HepG2 (cell line): ENCODE measurements around the gene GDF15. TPM values are rescaled to one million over a fixed set of nuclear protein-coding genes. Genes with fewer than 3 reads are reported as not detected.

Experiments
- ATAC-seq: fragments of 200-7000 bp; cut with Tn5 transposase; 3 replicates; pipeline ENCODE4 v1.9.1; 2020; ENCODE audit warnings: mild to moderate bottlenecking, moderate library complexity
- BruUV-seq: library from RNA; stranded (reverse); fragments of 400-500 nt; replicated peaks from 2 replicates; lab custom pipeline; 2021; lab: Mats Ljungman, UMichigan
- CTCF ChIA-PET: fragments of 300-600 bp; formaldehyde crosslinking; extraction: SDS; loops from one replicate; lab custom pipeline; 2021; ENCODE audit warnings: low total read pairs, inconsistent platforms, low intra/inter-chr PET ratio; lab: Yijun Ruan, JAX
- POLR2A ChIA-PET: fragments of 350-600 bp; sonication (Branson Sonifier 250); formaldehyde crosslinking; loops from one replicate; lab custom pipeline; 2020; ENCODE audit warnings: antibody characterized with exemption, inconsistent platforms; lab: Yijun Ruan, JAX
- DNase-seq: peaks from one replicate; pipeline ENCODE4 v3.0.0-alpha.2; 2015; ENCODE audit warnings: low spot score
- FAIRE-seq: peaks from 3 replicates; lab custom pipeline; 2011; peaks lifted over from hg19 to GRCh38; lab: Jason Lieb, UNC
- H2AFZ ChIP-seq: one replicate; pipeline ENCODE4 v1.6.1; 2011; ENCODE audit warnings: low read length, inconsistent platforms
- H3K27ac ChIP-seq: fragments of 300-600 bp; 3 replicates; pipeline ENCODE4 v1.8.0; 2011; ENCODE audit warnings: mixed run types, mild to moderate bottlenecking, mixed read lengths, low read length, inconsistent platforms; ENCODE audit not compliant: insufficient read depth; ENCODE audit errors: extremely low read length
- H3K27me3 ChIP-seq, 2 experiments: fragments of 200-600 bp in 1 of 2; 2 replicates in 1 of 2; 3 replicates in 1 of 2; pipeline versions ENCODE4 v1.6.0 to v1.8.0; 2011; ENCODE audit warnings: low read length in 2 of 2, mild to moderate bottlenecking in 2 of 2, moderate library complexity in 2 of 2, inconsistent platforms in 1 of 2; ENCODE audit not compliant: insufficient read depth in 2 of 2, control insufficient read depth in 1 of 2
- H3K36me3 ChIP-seq, 2 experiments: fragments of 200-600 bp in 1 of 2; replicated peaks in 1 of 2; 2 replicates in 1 of 2; 3 replicates in 1 of 2; pipeline versions ENCODE4 v1.5.1 to v1.8.0; 2011; ENCODE audit warnings: low read length in 2 of 2, inconsistent platforms in 1 of 2; ENCODE audit not compliant: insufficient read depth in 2 of 2, control insufficient read depth in 1 of 2
- H3K4me1 ChIP-seq: 2 replicates; pipeline ENCODE4 v1.5.1; 2012; ENCODE audit warnings: low read length, inconsistent platforms; ENCODE audit not compliant: insufficient read depth
- H3K4me2 ChIP-seq: 2 replicates; pipeline ENCODE4 v1.6.0; 2011; ENCODE audit warnings: low read depth, low read length, inconsistent platforms
- H3K4me3 ChIP-seq, 3 experiments: fragments of 200-600 bp in 1 of 3; sonication (generic), shearing (Covaris generic) in 1 of 3; replicated peaks in 1 of 3; 2 replicates each; pipeline ENCODE4 v1.5.1; 2011 to 2016; ENCODE audit warnings: low read length in 3 of 3, inconsistent platforms in 2 of 3, low read depth in 2 of 3, mild to moderate bottlenecking in 2 of 3, control low read depth in 1 of 3, mixed read lengths in 1 of 3; ENCODE audit not compliant: insufficient read depth in 1 of 3
- H3K79me2 ChIP-seq: one replicate; pipeline ENCODE4 v1.6.1; 2011; ENCODE audit warnings: low read length, inconsistent platforms; ENCODE audit not compliant: insufficient read depth
- H3K9ac ChIP-seq: 2 replicates; pipeline ENCODE4 v1.6.0; 2011; ENCODE audit warnings: mild to moderate bottlenecking, low read depth, low read length, inconsistent platforms; ENCODE audit not compliant: insufficient read depth
- H3K9me3 ChIP-seq: 2 replicates; pipeline ENCODE4 v1.5.1; 2012; ENCODE audit warnings: mild to moderate bottlenecking, low read length
- H4K20me1 ChIP-seq: 2 replicates; pipeline ENCODE4 v1.6.0; 2011; ENCODE audit warnings: inconsistent platforms, mild to moderate bottlenecking, low read length, moderate library complexity; ENCODE audit not compliant: insufficient read depth
- AKAP8 ChIP-seq: sonication (generic); formaldehyde crosslinking; IDR thresholded peaks from 2 replicates; pipeline ENCODE4 v1.5.1; 2020; ENCODE audit warnings: mild to moderate bottlenecking, missing genetic modification reagents
- ARNT2 ChIP-seq: sonication (generic); formaldehyde crosslinking; IDR thresholded peaks from 2 replicates; pipeline ENCODE4 v1.8.0; 2022; ENCODE audit warnings: mild to moderate bottlenecking, low read depth, missing genetic modification reagents, moderate library complexity
- CENPX ChIP-seq: sonication (generic); formaldehyde crosslinking; IDR thresholded peaks from 2 replicates; pipeline ENCODE4 v1.9.0; 2021; ENCODE audit warnings: mild to moderate bottlenecking, missing genetic modification reagents, moderate library complexity
- GABPB1 ChIP-seq: IDR thresholded peaks from 2 replicates; pipeline ENCODE4 v1.6.1; 2016; ENCODE audit warnings: mild to moderate bottlenecking, missing genetic modification reagents, moderate library complexity, missing compliant biosample characterization
- GTF2F1 ChIP-seq: fragments of 150-350 bp; IDR thresholded peaks from 2 replicates; pipeline ENCODE4 v1.6.1; 2014; ENCODE audit warnings: low read length
- HHEX ChIP-seq: IDR thresholded peaks from 2 replicates; pipeline ENCODE4 v1.6.1; 2016; ENCODE audit warnings: control low read depth
- HINFP ChIP-seq: sonication (generic); formaldehyde crosslinking; IDR thresholded peaks from 2 replicates; pipeline ENCODE4 v1.4.0; 2020; ENCODE audit warnings: low read depth, mild to moderate bottlenecking, missing genetic modification reagents
- NFYB ChIP-seq: sonication (generic); formaldehyde crosslinking; IDR thresholded peaks from 2 replicates; pipeline ENCODE4 v1.4.0; 2020; ENCODE audit warnings: missing genetic modification reagents
- NRL ChIP-seq: sonication (generic); formaldehyde crosslinking; IDR thresholded peaks from 2 replicates; pipeline ENCODE4 v1.5.0; 2020; ENCODE audit warnings: missing genetic modification reagents, mild to moderate bottlenecking, moderate library complexity, borderline replicate concordance
- RNF219 ChIP-seq: sonication (generic); formaldehyde crosslinking; IDR thresholded peaks from 2 replicates; pipeline ENCODE4 v1.5.0; 2020; ENCODE audit warnings: mild to moderate bottlenecking, missing genetic modification reagents
- TCF12 ChIP-seq, 2 experiments: fragments of 450-650 bp in 1 of 2; sonication (generic) in 1 of 2; formaldehyde crosslinking in 1 of 2; IDR thresholded peaks; 2 replicates each; pipeline versions ENCODE4 v1.6.1 to v1.8.0; 2017 to 2022; ENCODE audit warnings: antibody characterized with exemption in 1 of 2, mild to moderate bottlenecking in 1 of 2, missing genetic modification reagents in 1 of 2, moderate library complexity in 1 of 2
- TFDP1 ChIP-seq: IDR thresholded peaks from 2 replicates; pipeline ENCODE4 v1.6.1; 2016; ENCODE audit warnings: missing compliant biosample characterization, missing genetic modification reagents, borderline replicate concordance
- ZC3H13 ChIP-seq: sonication (generic); formaldehyde crosslinking; IDR thresholded peaks from 2 replicates; pipeline ENCODE4 v1.8.1; 2023; ENCODE audit warnings: mild to moderate bottlenecking, missing genetic modification reagents, moderate library complexity
- ZNF224 ChIP-seq: sonication (generic); formaldehyde crosslinking; IDR thresholded peaks from 2 replicates; pipeline ENCODE4 v1.5.0; 2020; ENCODE audit warnings: mild to moderate bottlenecking, missing genetic modification reagents
- ZNF274 ChIP-seq: sonication (generic); formaldehyde crosslinking; IDR thresholded peaks from 2 replicates; pipeline ENCODE4 v1.5.1; 2020; ENCODE audit warnings: mild to moderate bottlenecking, missing genetic modification reagents
- ZNF563 ChIP-seq: sonication (generic); formaldehyde crosslinking; IDR thresholded peaks from 2 replicates; pipeline ENCODE4 v1.8.0; 2022; ENCODE audit warnings: mild to moderate bottlenecking, moderate library complexity, missing genetic modification reagents
- ZNF619 ChIP-seq: sonication (generic); formaldehyde crosslinking; IDR thresholded peaks from 2 replicates; pipeline ENCODE4 v1.4.0; 2020; ENCODE audit warnings: mild to moderate bottlenecking, missing genetic modification reagents
- ZNF672 ChIP-seq: sonication (generic); formaldehyde crosslinking; IDR thresholded peaks from 2 replicates; pipeline ENCODE4 v1.8.1; 2022; ENCODE audit warnings: missing genetic modification reagents
- ZNF777 ChIP-seq: sonication (generic); formaldehyde crosslinking; IDR thresholded peaks from 2 replicates; pipeline ENCODE4 v1.4.0; 2020; ENCODE audit warnings: missing genetic modification reagents
- WGBS: methylation state at CpG from one replicate; pipeline ENCODE4 v1.1.6; 2017; ENCODE audit warnings: low lambda C conversion rate; 5-methylcytosine and 5-hydroxymethylcytosine counted together
- in situ Hi-C: cut with HindIII; loops from 2 replicates; pipeline ENCODE4 v1.10.0; 2017; ENCODE audit warnings: low pct_unique_long_range_greater_than_20kb; ENCODE audit not compliant: extremely low pct_ligation_motif_present
- intact Hi-C: fragments of 100-400 bp; cut with micrococcal nuclease; formaldehyde crosslinking; loops from one replicate; pipeline ENCODE4 v1.10.0; 2022; ENCODE audit not compliant: unreplicated experiment
- polyA plus RNA-seq, 8 experiments: library from polyadenylated mRNA; depleted of rRNA in 3 of 8; stranded (reverse) in 7 of 8; unstranded in 1 of 8; fragments of >200 nt; fragmentation: Illumina TruSeq in 4 of 8; extraction: Trizol in 4 of 8; gene quantifications; 2 replicates each; pipeline versions ENCODE4 v1.2.1 to v1.2.3, GENCODE V29; 2011 to 2016; ENCODE audit warnings: low read depth in 4 of 8, missing spikeins in 1 of 8, mixed read lengths in 1 of 8; ENCODE audit not compliant: insufficient read depth in 1 of 8
- total RNA-seq, 5 experiments: library from RNA; depleted of rRNA; stranded (reverse); fragments of >200 nt; fragmentation: Illumina TruSeq; extraction: Trizol; gene quantifications; 2 replicates each; pipeline ENCODE4 v1.2.3, GENCODE V29; 2016; ENCODE audit warnings: low read depth in 1 of 5

Gene GDF15
- total and polyA plus RNA-seq, 2 of the 13 experiments (the other 11 are each of a cell fraction or from before 2014, with no cell fraction given): 146 to 422 TPM

GRCh38 chr19:18386543-18387271 is 749 bp downstream of the GDF15 start:
- in situ Hi-C loops: no loop called here
- no peak for TF ChIP-seq GTF2F1
- no peak for TF ChIP-seq NRL (CRISPR knock-in tag)
- no peak for TF ChIP-seq HHEX (CRISPR knock-in tag)
- TF ChIP-seq TCF12 (IDR thresholded peaks at IDR 0.05): no peak
- TF ChIP-seq TCF12 (CRISPR knock-in tag; IDR thresholded peaks at IDR 0.05): 0 out of 2 replicates have a peak, but pooled peaks have one; percentile 32
- TF ChIP-seq ZNF274 (CRISPR knock-in tag): no peak
- TF ChIP-seq ZNF563 (CRISPR knock-in tag): no peak
- no peak for TF ChIP-seq ZNF619
- no peak for TF ChIP-seq NFYB (CRISPR knock-in tag)
- no peak for TF ChIP-seq TFDP1
- TF ChIP-seq HINFP (CRISPR knock-in tag): no peak
- TF ChIP-seq ZNF672: no peak
- TF ChIP-seq RNF219 (CRISPR knock-in tag): peak; percentile 38; the same call in 1 of the 2 replicates
- TF ChIP-seq ZNF224: no peak
- TF ChIP-seq CENPX (CRISPR knock-in tag): no peak
- TF ChIP-seq GABPB1 (CRISPR knock-in tag): no peak
- peak; percentile 25; the same call in 1 of the 2 replicates for TF ChIP-seq ZC3H13 (CRISPR knock-in tag)
- peak; percentile 47; the same call in 1 of the 2 replicates for TF ChIP-seq AKAP8 (CRISPR knock-in tag)
- peak; percentile 19; the same call in 1 of the 2 replicates for TF ChIP-seq ZNF777
- 0 out of 2 replicates have a peak, but pooled peaks have one; percentile 50 for TF ChIP-seq ARNT2 (CRISPR knock-in tag)

More at GRCh38 chr19:18386543-18387271, 749 bp downstream of the GDF15 start:
- Histone ChIP-seq H3K4me2 (peak overlapping the region; percentile 90), H3K79me2 (peaks cover 57% of the 10 kb centered on the region), H4K20me1 (peaks cover 42% of the 10 kb centered on the region), H3K9me3 (no peaks in the 10 kb centered on the region), H3K4me3 (peak overlapping the region; percentile 86 to 95 (median 91)), H3K27me3 (no peaks in the 10 kb centered on the region; a peak in 1 of 5 replicates), H3K9ac (peak overlapping the region; percentile 84), H2AFZ (no peak overlapping the region), H3K4me1 (peaks cover 42% of the 10 kb centered on the region), H3K36me3 (peaks cover 4 to 24% of the 10 kb centered on the region in 2 experiments; a peak in 4 of 5 replicates), H3K27ac (peak overlapping the region; percentile 80)
- CTCF ChIA-PET: interaction anchor here (0.9 to 4.4 kb wide), 5 partner anchors 13 to 37 kb away, joined by 3 to 20 read pairs (median 8); no protein-coding TSS in a partner anchor
- DNase-seq: no peak
- FAIRE-seq: no peak
- WGBS: 3% methylated on average over 11 of the region's 14 CpGs
- POLR2A ChIA-PET: interaction anchor here (0.9 to 14.3 kb wide), 23 partner anchors 9 to 1893 kb away, joined by 3 to 514 read pairs (median 12); partner anchors contain the start of genes IQCN, JUND, LSM4 and PGPEP1
- no peak for ATAC-seq
- TSS peak; percentile 51 for BruUV-seq
- intact Hi-C loops: loop anchor here (2.0 to 5.0 kb wide), 2 partner anchors 24 to 39 kb away; no protein-coding TSS in a partner anchor
